HG02870 (cell line): ENCODE data around the gene SUGP1.

ENCODE experiments used
- ATAC-seq: cut with Tn5 transposase; IDR thresholded peaks from one replicate; pipeline ENCODE4 v1.9.1; 2021; ENCODE audit warnings: mild to moderate bottlenecking, moderate library complexity; ENCODE audit not compliant: unreplicated experiment

Gene SUGP1

GRCh38 chr19:19236173-19236572, 84.1 kb downstream of the SUGP1 start:
- ATAC-seq = no peak

GRCh38 chr19:19234220-19234816, 86.0 kb downstream of the SUGP1 start:
- ATAC-seq = no peak

- ATAC-seq = no peak
Measured at GRCh38 chr19:19232261-19232721, 88.0 kb downstream of the SUGP1 start.

- no peak for ATAC-seq
Measured at GRCh38 chr19:19230999-19231398, 89.3 kb downstream of the SUGP1 start.

- no peak for ATAC-seq
Measured at GRCh38 chr19:19229701-19230100, 90.6 kb downstream of the SUGP1 start.

GRCh38 chr19:19227217-19227616, 93.1 kb downstream of the SUGP1 start:
- ATAC-seq = no peak

GRCh38 chr19:19226663-19227062, 93.6 kb downstream of the SUGP1 start:
- ATAC-seq = no peak

GRCh38 chr19:19226204-19226603, 94.1 kb downstream of the SUGP1 start:
- ATAC-seq = no peak
